CD4-positive, alpha-beta memory T cell (primary cell): ENCODE results near the gene ACTR10. TPM values are rescaled to one million over a fixed set of nuclear protein-coding genes. Genes with fewer than 3 reads are reported as not detected.
A peak's percentile ranks its signal among the peaks of the same experiment; 100 is the strongest.

ENCODE experiments used
- CTCF ChIA-PET: fragments of 350-600 bp; sonication (Branson Sonifier 250); formaldehyde crosslinking; loops from one replicate; lab custom pipeline; 2021; ENCODE audit warnings: inconsistent platforms; ENCODE audit not compliant: partially characterized antibody; lab: Charles Lee
- POLR2A ChIA-PET: fragments of 350-600 bp; sonication (Branson Sonifier 250); formaldehyde crosslinking; loops from one replicate; lab custom pipeline; 2021; ENCODE audit not compliant: partially characterized antibody; lab: Charles Lee
- DNase-seq, 5 donors: peaks; one replicate each; pipeline versions ENCODE4 v3.0.0 to v3.0.0-alpha.2; 2020 to 2022; ENCODE audit warnings: mixed read lengths in 1 of 5
- H3K27ac ChIP-seq: one replicate; pipeline ENCODE4 v1.7.0; 2013; ENCODE audit warnings: low read depth, low read length
- H3K27me3 ChIP-seq: 2 replicates; pipeline ENCODE4 v1.7.0; 2013; ENCODE audit warnings: mild to moderate bottlenecking, low read length, moderate library complexity; ENCODE audit not compliant: insufficient read depth
- H3K36me3 ChIP-seq: 2 replicates; pipeline ENCODE4 v1.7.0; 2013; ENCODE audit warnings: mild to moderate bottlenecking, low read length, moderate library complexity; ENCODE audit not compliant: insufficient read depth
- H3K4me1 ChIP-seq: 2 replicates; pipeline ENCODE4 v1.7.0; 2013; ENCODE audit warnings: mild to moderate bottlenecking, low read length, moderate library complexity; ENCODE audit not compliant: insufficient read depth
- H3K4me3 ChIP-seq, 2 donors: one replicate each; pipeline ENCODE4 v1.7.0; 2013; ENCODE audit warnings: low read length in 2 of 2, mild to moderate bottlenecking in 1 of 2
- H3K9me3 ChIP-seq, 2 donors: one replicate each; pipeline ENCODE4 v1.7.0; 2013; ENCODE audit warnings: low read length in 2 of 2, control low read depth in 1 of 2; ENCODE audit not compliant: control insufficient read depth in 1 of 2
- H3K27ac Mint-ChIP-seq, 7 donors: one replicate each; pipeline ENCODE4 v1.8.0; 2020 to 2021; ENCODE audit warnings: mixed read lengths in 7 of 7, mild to moderate bottlenecking in 6 of 7, inconsistent platforms in 3 of 7, moderate library complexity in 3 of 7
- H3K27me3 Mint-ChIP-seq, 2 donors: one replicate each; pipeline ENCODE4 v1.8.0; 2020 to 2021; ENCODE audit warnings: mixed read lengths in 2 of 2
- H3K36me3 Mint-ChIP-seq, 2 donors: one replicate each; pipeline ENCODE4 v1.8.0; 2020 to 2021; ENCODE audit warnings: mixed read lengths in 2 of 2, inconsistent platforms in 1 of 2, mild to moderate bottlenecking in 1 of 2
- H3K4me1 Mint-ChIP-seq, 4 donors: one replicate each; pipeline ENCODE4 v1.8.0; 2020 to 2021; ENCODE audit warnings: mixed read lengths in 4 of 4, mild to moderate bottlenecking in 1 of 4
- H3K4me3 Mint-ChIP-seq, 8 donors: one replicate each; pipeline ENCODE4 v1.8.0; 2020 to 2021; ENCODE audit warnings: mixed read lengths in 8 of 8, mild to moderate bottlenecking in 7 of 8, moderate library complexity in 6 of 8, inconsistent platforms in 3 of 8
- H3K9me3 Mint-ChIP-seq, 8 donors: one replicate each; pipeline ENCODE4 v1.8.0; 2020 to 2021; ENCODE audit warnings: mixed read lengths in 8 of 8, mild to moderate bottlenecking in 5 of 8, inconsistent platforms in 3 of 8, moderate library complexity in 1 of 8
- intact Hi-C: fragments of 100-400 bp; cut with micrococcal nuclease; formaldehyde crosslinking; loops from one replicate; pipeline ENCODE4 v1.15.1; 2023
- polyA plus RNA-seq, 2 donors: library from polyadenylated mRNA; unstranded; fragments of 300-500 nt; fragmentation: Illumina TruSeq; gene quantifications; one replicate each; pipeline ENCODE4 v1.2.3, GENCODE V29; 2021
- total RNA-seq, 2 experiments: library from RNA; stranded (reverse); gene quantifications; one replicate each; pipeline ENCODE4 v1.2.3, GENCODE V29; 2021

ACTR10 gene
- total RNA-seq (10 to 100 TPM; 53.7 to 54.9 TPM), polyA plus RNA-seq (10 to 100 TPM; 85.5 to 87.8 TPM)

DNA sequence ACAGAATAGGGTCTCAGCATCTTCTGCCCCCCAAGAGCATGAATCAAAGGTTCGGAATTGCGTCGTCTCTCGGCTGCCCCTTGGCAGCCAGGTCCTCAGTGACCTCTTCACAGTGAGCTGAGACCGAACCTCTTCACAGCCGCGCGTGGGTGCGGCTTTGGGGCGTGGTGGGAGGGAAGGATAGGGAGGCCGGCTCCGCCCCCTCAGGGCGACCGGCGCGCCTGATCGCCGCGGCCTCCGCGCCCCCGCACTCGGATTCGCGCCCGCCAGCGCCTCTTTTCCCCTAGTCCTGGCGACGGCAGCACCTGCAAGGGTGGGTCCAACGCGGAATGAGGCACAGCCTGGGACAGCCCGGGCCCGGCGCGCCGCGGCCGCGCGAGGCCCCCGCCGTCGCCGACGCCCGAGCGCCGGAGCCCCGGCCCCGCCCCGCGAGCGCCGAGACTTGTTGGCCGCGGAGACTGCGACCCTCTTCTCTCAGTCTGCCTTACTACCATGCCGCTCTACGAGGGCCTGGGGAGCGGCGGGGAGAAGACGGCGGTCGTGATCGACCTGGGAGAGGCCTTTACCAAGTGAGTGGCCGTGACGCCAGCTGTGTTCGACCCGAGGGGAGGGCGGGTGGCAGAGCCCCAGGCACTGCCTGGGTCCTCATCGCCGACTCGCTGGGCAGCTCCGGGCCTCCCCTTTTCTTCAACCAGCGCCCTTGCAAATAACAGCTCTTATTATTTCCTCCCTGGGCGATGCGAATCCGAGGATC, at the start of gene ACTR10:
Gene ACTR10 (plus strand): TSS at position 424 of the 754 bp plus-strand sequence. CDS start 69 bp downstream, at position 493.
- Histone ChIP-seq H3K4me1 (peaks cover 33% of the 10 kb centered on the region), H3K9me3 (no peaks in the 10 kb centered on the region), H3K4me3 (peak within 1 kb of the TSS; percentile 64 to 75), H3K36me3 (no peaks in the 10 kb centered on the region), H3K27me3 (no peaks in the 10 kb centered on the region), H3K27ac (peak within 1 kb of the TSS; percentile 78)
- peak; percentile 84 to 91 (median 87) for DNase-seq
- Mint-ChIP-seq H3K9me3 (peaks cover 0 to 2% (median 0%) of the 10 kb centered on the region in 8 donors), H3K4me1 (peaks cover 22 to 48% (median 34%) of the 10 kb centered on the region in 4 donors), H3K4me3 (peak within 1 kb of the TSS; percentile 94 to 97 (median 96)), H3K27me3 (no peaks in the 10 kb centered on the region), H3K36me3 (peaks cover 0 to 25% of the 10 kb centered on the region in 2 donors), H3K27ac (peak within 1 kb of the TSS; percentile 94 to 99 (median 98))
- POLR2A ChIA-PET, result interaction anchor here (0.8 to 3.7 kb wide), 12 partner anchors 24 to 810 kb away, joined by 3 to 43 read pairs (median 6); partner anchors contain the start of genes ARID4A, KIAA0586, NAA30 and PSMA3
- intact Hi-C loops, result loop anchor here (1.0 to 5.0 kb wide), 7 partner anchors 39 to 988 kb away; partner anchors contain the start of genes AP5M1, ARID4A, DAAM1 and EXOC5
- CTCF ChIA-PET, result interaction anchor here (0.7 to 1.8 kb wide), 4 partner anchors 29 to 98 kb away, joined by 3 to 6 read pairs (median 4); partner anchors contain the start of gene ARID4A

DNA sequence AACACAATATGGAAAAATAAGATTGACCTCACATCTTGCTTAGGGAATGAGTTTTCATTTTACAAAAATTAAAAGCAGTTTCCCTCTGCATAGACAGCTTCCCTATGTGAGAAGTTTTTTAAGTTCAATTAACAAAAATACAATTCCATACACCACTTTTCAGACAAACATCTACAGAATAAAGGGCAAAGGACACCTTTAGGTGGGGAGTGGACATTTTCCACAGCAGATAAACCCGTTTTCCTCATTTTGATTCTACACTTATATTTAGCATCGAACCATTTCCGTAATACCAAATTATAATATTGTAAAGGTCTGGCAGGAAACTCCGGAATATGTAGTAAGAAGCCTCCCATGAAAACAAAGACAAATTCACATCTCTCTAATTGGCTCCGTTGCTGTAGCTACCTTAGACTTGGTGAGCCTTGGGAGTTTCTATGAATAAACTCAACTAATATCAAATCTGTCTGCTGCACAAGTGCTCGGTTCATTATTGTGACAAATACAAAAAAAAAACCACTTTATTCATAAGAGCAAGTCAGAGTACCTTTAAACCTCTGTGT, 49.6 kb upstream of the ACTR10 start:
- CTCF ChIA-PET, result no interaction called here
- no peak for DNase-seq
- Mint-ChIP-seq H3K27me3 (peaks cover 33 to 39% of the 10 kb centered on the region in 2 donors), H3K9me3 (no peaks in the 10 kb centered on the region), H3K36me3 (no peaks in the 10 kb centered on the region), H3K4me3 (peak overlapping the region in 7 of 8 donors; percentile 1 to 84 (median 71)), H3K4me1 (peaks cover 10 to 21% (median 15%) of the 10 kb centered on the region in 4 donors), H3K27ac (no peak overlapping the region)
- intact Hi-C loops, result no loop called here
- peaks cover 7% of the 10 kb centered on the region for H3K4me1 ChIP-seq
- no peaks in the 10 kb centered on the region for H3K36me3 ChIP-seq
- no peaks in the 10 kb centered on the region for H3K9me3 ChIP-seq
- no peak overlapping the region for H3K27ac ChIP-seq
- no peaks in the 10 kb centered on the region for H3K27me3 ChIP-seq
- no peak overlapping the region for H3K4me3 ChIP-seq
- POLR2A ChIA-PET, result no interaction called here

DNA sequence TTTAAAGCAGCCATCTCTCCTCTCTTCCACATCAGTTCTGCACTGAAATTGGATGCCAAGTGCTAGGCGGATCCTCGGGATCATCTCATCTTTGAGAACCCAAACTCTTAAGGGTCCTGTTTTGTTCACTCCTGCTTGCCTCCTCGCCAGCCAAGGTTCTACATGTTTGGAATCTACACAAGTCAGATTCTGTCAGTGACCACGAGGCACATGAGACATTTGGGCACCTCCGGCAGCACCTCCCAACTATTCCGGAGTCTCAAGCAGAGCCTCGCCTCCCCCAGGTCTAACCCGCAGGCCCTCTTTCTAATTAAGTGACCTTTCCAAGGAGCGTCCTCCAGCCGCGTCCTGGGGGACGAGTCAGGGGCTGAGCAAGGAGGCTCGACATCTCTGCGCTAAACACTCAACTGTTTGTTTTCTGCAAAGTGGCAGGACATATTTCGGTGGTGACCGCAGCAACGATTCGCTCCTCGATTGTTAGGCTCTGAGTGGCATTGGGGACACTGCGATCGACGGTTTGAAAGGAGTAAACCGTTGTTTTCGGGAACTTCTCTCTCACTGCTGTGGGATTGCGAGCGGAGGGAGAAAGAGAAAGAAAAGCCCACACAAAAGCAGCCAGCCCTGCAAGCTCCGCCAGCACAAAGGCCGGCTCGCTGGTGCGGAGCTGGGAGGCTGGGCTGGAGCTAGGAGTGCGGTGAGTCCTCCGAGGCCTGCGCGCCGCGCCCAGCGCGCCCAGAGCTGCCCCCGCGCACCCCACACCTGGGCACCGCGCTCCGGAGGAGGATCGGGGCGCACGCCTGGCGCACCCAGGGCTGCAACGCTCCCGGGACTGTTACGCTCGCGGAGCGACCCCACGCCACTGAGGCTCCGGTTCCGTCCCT, 48.6 kb upstream of the ACTR10 start:
- ChIA-PET CTCF (interaction anchor here (1.2 kb wide), 1 partner anchor 16 kb away, joined by 5 read pairs; no protein-coding TSS in a partner anchor), POLR2A (no interaction called here)
- Mint-ChIP-seq H3K4me3 (peak overlapping the region; percentile 61 to 84 (median 74)), H3K27me3 (peaks cover 36 to 41% of the 10 kb centered on the region in 2 donors), H3K36me3 (no peaks in the 10 kb centered on the region), H3K27ac (peak overlapping the region in 1 of 7 donors; percentile 71), H3K4me1 (peaks cover 10 to 21% (median 15%) of the 10 kb centered on the region in 4 donors), H3K9me3 (no peaks in the 10 kb centered on the region)
- Histone ChIP-seq H3K36me3 (no peaks in the 10 kb centered on the region), H3K9me3 (no peaks in the 10 kb centered on the region), H3K4me1 (peaks cover 7% of the 10 kb centered on the region), H3K4me3 (peak overlapping the region in 1 of 2 donors; percentile 54), H3K27me3 (no peaks in the 10 kb centered on the region), H3K27ac (no peak overlapping the region)
- intact Hi-C loops, result no loop called here
- DNase-seq, result peak in 3 of 5 donors; percentile 2

DNA sequence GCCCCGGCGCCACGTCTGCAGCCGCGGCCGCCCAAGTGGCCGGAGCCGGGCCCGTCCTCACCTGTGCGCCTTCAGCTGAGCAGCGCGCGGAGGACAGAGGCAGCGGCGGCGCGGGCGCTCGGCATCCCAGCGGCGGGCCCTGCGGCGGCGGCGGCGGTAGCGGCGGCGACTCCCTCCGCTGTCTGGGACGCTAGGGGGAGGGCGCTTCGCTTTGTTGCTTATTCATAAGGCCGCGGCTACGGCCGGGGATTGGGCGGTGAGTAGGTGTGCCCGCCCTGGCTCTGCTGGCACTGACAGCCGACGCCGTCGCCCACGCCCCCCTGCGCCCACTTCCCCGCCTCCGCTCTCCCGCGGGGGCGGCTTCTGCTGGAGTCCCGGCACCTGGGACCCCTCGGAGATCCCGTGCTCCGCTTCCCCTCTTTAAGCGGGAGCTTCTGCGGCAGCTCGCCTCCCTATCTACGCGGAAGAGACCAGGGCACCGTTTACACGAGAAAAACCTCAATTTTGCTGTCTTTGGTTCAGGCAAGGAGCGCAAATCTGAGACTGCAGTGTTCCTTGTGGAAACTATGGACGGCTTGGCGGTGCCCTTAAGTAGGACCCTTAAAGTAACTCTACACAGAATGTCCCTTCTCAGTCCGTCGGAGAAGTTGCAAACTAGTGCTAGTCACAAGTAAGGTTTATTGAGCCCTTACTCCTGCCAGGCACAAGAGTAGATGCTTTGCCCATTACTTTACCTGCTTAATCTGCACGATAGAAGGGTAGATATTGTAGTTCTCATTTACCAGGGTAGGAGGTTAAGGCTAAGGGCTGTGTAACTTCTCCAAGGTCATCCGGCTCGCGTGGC, 47.7 kb upstream of the ACTR10 start, which contains the start of gene ARMH4:
Gene ARMH4 (minus strand): TSS at position 200 of the 844 bp plus-strand sequence. CDS start 12,855 bp downstream, outside the sequence.
- H3K9me3 ChIP-seq, result no peaks in the 10 kb centered on the region
- Mint-ChIP-seq H3K4me1 (peaks cover 10 to 21% (median 15%) of the 10 kb centered on the region in 4 donors), H3K9me3 (no peaks in the 10 kb centered on the region), H3K27ac (peak within 1 kb of the TSS in 1 of 7 donors; percentile 71), H3K4me3 (peak within 1 kb of the TSS; percentile 71 to 88 (median 82)), H3K27me3 (peaks cover 36 to 41% of the 10 kb centered on the region in 2 donors), H3K36me3 (no peaks in the 10 kb centered on the region)
- H3K36me3 ChIP-seq, result no peaks in the 10 kb centered on the region
- H3K27me3 ChIP-seq, result no peaks in the 10 kb centered on the region
- peak within 1 kb of the TSS; percentile 0 to 54 for H3K4me3 ChIP-seq
- peak; percentile 47 to 66 (median 49) for DNase-seq
- ChIA-PET POLR2A (no interaction called here), CTCF (interaction anchor here (1.2 kb wide), 1 partner anchor 15 kb away, joined by 5 read pairs; no protein-coding TSS in a partner anchor)
- H3K4me1 ChIP-seq, result peaks cover 7% of the 10 kb centered on the region
- intact Hi-C loops, result no loop called here
- no peak within 1 kb of the TSS for H3K27ac ChIP-seq

DNA sequence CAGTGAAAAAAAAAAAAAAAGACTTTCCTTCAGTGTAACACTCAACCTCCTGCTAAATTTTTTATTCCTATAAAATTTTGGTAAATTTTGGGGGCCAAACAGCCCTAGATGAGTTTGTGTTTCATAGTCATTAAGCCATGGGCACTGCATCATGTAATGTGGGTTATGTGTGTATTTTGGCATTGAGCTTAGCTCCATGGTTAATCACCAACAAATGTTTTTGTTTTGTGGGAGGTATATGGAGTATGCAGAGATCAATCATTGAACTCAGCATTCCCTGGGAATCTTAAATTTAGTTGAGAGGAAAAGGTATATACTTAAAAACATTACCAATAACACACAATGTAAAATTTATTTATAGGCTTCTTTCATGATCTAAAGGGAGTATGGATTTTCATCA, 39.4 kb upstream of the ACTR10 start:
- ChIA-PET CTCF (interaction anchor here (1.0 to 1.2 kb wide), 3 partner anchors 8 to 11 kb away, joined by 3 to 4 read pairs (median 3); no protein-coding TSS in a partner anchor), POLR2A (interaction anchor here (0.7 kb wide), 1 partner anchor 13 kb away, joined by 3 read pairs; no protein-coding TSS in a partner anchor)
- Mint-ChIP-seq H3K27ac (no peak overlapping the region), H3K9me3 (peaks cover 0 to 2% (median 0%) of the 10 kb centered on the region in 8 donors), H3K27me3 (peaks cover 7 to 9% of the 10 kb centered on the region in 2 donors), H3K4me3 (no peak overlapping the region), H3K4me1 (no peaks in the 10 kb centered on the region), H3K36me3 (no peaks in the 10 kb centered on the region)
- Histone ChIP-seq H3K4me1 (no peaks in the 10 kb centered on the region), H3K9me3 (no peaks in the 10 kb centered on the region), H3K27me3 (no peaks in the 10 kb centered on the region), H3K27ac (no peak overlapping the region), H3K36me3 (no peaks in the 10 kb centered on the region), H3K4me3 (no peak overlapping the region)
- intact Hi-C loops, result no loop called here
- DNase-seq, result no peak
